ENCODE results near the gene SPATA13. TPM values are rescaled to one million over a fixed set of nuclear protein-coding genes. Genes with fewer than 3 reads are reported as not detected.
"Not testable (repeated sequence)": the region's sequence is repeated elsewhere in the genome, so short reads cannot be mapped to it uniquely, and the experiment has no call there.

Gene SPATA13
- total RNA-seq, 1 experiment from 2014 or later, result 28.7 TPM

DNA sequence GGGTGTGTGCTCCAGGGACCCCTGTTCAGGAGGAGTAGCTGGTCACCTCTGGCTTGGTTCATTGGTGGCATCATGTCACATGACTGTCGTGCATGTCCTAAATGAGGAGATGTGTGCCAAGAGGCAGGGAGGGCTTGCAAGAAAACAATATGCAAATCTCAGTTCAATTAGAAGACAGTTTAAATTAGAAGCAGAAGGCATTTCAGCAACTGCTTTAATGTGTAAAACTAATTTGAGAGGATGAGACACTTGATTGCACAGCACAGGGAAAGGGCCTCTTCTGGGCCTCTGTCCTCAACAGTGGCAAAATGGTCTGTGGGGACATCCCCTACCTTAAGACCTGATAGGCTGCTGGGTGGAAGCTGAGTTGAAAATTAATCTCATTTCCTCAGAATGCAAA lies 54.6 kb downstream of the SPATA13 start:
- H3K4me1 ChIP-seq (replicated peaks; ENCODE audit: insufficient read depth), result peaks cover 24% of the 10 kb centered on the region
- peaks cover 17% of the 10 kb centered on the region for H3F3A ChIP-seq (ENCODE audit: insufficient read depth, low read depth)
- peaks cover 13% of the 10 kb centered on the region; the same call in 1 of the 2 replicates for H3K79me2 ChIP-seq (ENCODE audit: low read depth)
- BruUV-seq (replicated peaks), result no TSS peak
- no peak overlapping the region for H2AFZ ChIP-seq
- POLR2A ChIA-PET (ENCODE audit: unreplicated experiment), result interaction anchor here (0.6 kb wide), 1 partner anchor 278 kb away, joined by 5 read pairs; no protein-coding TSS in a partner anchor
- H3K36me3 ChIP-seq (ENCODE audit: low read depth), result no peaks in the 10 kb centered on the region; the same call in 1 of the 2 replicates
- TF ChIP-seq, protein P1, sequence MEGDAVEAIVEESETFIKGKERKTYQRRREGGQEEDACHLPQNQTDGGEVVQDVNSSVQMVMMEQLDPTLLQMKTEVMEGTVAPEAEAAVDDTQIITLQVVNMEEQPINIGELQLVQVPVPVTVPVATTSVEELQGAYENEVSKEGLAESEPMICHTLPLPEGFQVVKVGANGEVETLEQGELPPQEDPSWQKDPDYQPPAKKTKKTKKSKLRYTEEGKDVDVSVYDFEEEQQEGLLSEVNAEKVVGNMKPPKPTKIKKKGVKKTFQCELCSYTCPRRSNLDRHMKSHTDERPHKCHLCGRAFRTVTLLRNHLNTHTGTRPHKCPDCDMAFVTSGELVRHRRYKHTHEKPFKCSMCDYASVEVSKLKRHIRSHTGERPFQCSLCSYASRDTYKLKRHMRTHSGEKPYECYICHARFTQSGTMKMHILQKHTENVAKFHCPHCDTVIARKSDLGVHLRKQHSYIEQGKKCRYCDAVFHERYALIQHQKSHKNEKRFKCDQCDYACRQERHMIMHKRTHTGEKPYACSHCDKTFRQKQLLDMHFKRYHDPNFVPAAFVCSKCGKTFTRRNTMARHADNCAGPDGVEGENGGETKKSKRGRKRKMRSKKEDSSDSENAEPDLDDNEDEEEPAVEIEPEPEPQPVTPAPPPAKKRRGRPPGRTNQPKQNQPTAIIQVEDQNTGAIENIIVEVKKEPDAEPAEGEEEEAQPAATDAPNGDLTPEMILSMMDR (conservative IDR thresholded peaks at IDR 0.05), result no peak
- no peak for TF ChIP-seq EZH2 (IDR thresholded peaks at IDR 0.05; ENCODE audit: low read depth)
- no peaks in the 10 kb centered on the region; the same call in 1 of the 2 replicates for H4K20me1 ChIP-seq (ENCODE audit: insufficient read depth)
- no peaks in the 10 kb centered on the region for H3K9me3 ChIP-seq (ENCODE audit: insufficient read depth, low read depth)
- CTCF ChIA-PET, result no interaction called here
- H3K27me3 ChIP-seq (ENCODE audit: insufficient read depth, low read depth), result no peaks in the 10 kb centered on the region
- H3K9me2 ChIP-seq (ENCODE audit: insufficient read depth), result no peaks in the 10 kb centered on the region
- H3K4me3 ChIP-seq, result no peak overlapping the region
- H3K27ac ChIP-seq, result no peak overlapping the region
- intact Hi-C loops (cut with micrococcal nuclease; ENCODE audit: unreplicated experiment), result no loop called here
- DNase-seq, result no peak
- H3K4me2 ChIP-seq, result no peak overlapping the region

DNA sequence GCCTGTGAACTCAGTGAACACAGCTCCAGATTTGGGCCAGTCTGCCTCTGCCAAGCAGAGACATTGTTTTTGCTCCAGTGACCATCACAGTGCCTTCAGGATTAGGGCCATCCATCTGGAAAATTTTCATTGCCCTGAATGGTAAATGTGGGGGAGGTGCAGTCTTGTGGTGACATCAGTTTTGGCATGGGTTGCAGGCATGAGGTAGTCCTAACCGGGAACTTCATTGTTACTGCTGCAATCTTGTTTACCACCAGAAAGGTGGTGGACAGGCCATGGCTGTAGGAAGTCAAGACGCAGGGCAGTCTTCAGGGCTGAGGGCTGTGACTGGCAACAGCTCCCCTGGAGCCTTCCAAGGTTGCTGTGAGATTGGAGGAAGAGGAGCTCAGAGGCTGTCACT lies 55.2 kb downstream of the SPATA13 start:
- Histone ChIP-seq H3K36me3 (ENCODE audit: low read depth) (no peaks in the 10 kb centered on the region; the same call in 1 of the 2 replicates), H3K4me2 (no peak overlapping the region), H3K4me3 (no peak overlapping the region), H3K9me2 (ENCODE audit: insufficient read depth) (no peaks in the 10 kb centered on the region), H3K27me3 (ENCODE audit: insufficient read depth, low read depth) (no peaks in the 10 kb centered on the region), H3K9me3 (ENCODE audit: insufficient read depth, low read depth) (no peaks in the 10 kb centered on the region), H3K79me2 (ENCODE audit: low read depth) (peaks cover 12% of the 10 kb centered on the region; the same call in 1 of the 2 replicates), H3F3A (ENCODE audit: insufficient read depth, low read depth) (peaks cover 17% of the 10 kb centered on the region), H2AFZ (no peak overlapping the region), H3K27ac (no peak overlapping the region), H4K20me1 (ENCODE audit: insufficient read depth) (no peaks in the 10 kb centered on the region; the same call in 1 of the 2 replicates), H3K4me1 (replicated peaks; ENCODE audit: insufficient read depth) (peaks cover 30% of the 10 kb centered on the region)
- BruUV-seq (replicated peaks), result no TSS peak
- ChIA-PET POLR2A (ENCODE audit: unreplicated experiment) (no interaction called here), CTCF (no interaction called here)
- intact Hi-C loops (cut with micrococcal nuclease; ENCODE audit: unreplicated experiment), result no loop called here
- TF ChIP-seq, protein P1 (conservative IDR thresholded peaks at IDR 0.05), result no peak
- TF ChIP-seq EZH2 (IDR thresholded peaks at IDR 0.05; ENCODE audit: low read depth), result no peak
- no peak for DNase-seq

DNA sequence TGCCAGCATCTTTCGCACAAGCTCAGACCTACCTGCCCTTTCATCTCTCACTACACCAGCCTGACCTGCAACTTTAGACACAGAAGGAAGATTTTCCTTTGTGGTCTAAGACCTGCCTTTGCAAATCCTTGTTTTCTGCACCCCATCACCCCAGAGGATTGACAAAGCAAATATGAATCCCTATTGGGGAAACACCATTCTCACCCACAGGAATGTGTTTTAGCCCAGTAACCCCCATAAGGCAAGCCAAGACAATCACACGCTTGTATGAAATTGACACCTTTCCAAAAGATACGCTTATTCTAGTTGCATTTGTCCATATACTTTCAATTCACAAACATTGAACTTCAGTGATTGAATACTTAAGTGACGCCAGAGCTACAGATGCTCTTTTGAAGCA lies 55.7 kb downstream of the SPATA13 start:
- peaks cover 35% of the 10 kb centered on the region for H3K4me1 ChIP-seq (replicated peaks; ENCODE audit: insufficient read depth)
- ChIA-PET CTCF (no interaction called here), POLR2A (ENCODE audit: unreplicated experiment) (no interaction called here)
- no peak for TF ChIP-seq EZH2 (IDR thresholded peaks at IDR 0.05; ENCODE audit: low read depth)
- TF ChIP-seq, protein P1 (conservative IDR thresholded peaks at IDR 0.05), result no peak
- H3K4me3 ChIP-seq, result no peak overlapping the region
- peaks cover 17% of the 10 kb centered on the region for H3F3A ChIP-seq (ENCODE audit: insufficient read depth, low read depth)
- H3K36me3 ChIP-seq (ENCODE audit: low read depth), result no peaks in the 10 kb centered on the region; the same call in 1 of the 2 replicates
- H2AFZ ChIP-seq, result no peak overlapping the region
- intact Hi-C loops (cut with micrococcal nuclease; ENCODE audit: unreplicated experiment), result no loop called here
- H4K20me1 ChIP-seq (ENCODE audit: insufficient read depth), result no peaks in the 10 kb centered on the region; the same call in 1 of the 2 replicates
- no peak overlapping the region for H3K4me2 ChIP-seq
- H3K9me2 ChIP-seq (ENCODE audit: insufficient read depth), result no peaks in the 10 kb centered on the region
- no peaks in the 10 kb centered on the region for H3K9me3 ChIP-seq (ENCODE audit: insufficient read depth, low read depth)
- H3K79me2 ChIP-seq (ENCODE audit: low read depth), result peaks cover 15% of the 10 kb centered on the region; the same call in 1 of the 2 replicates
- DNase-seq, result no peak
- no peak overlapping the region for H3K27ac ChIP-seq
- BruUV-seq (replicated peaks), result no TSS peak
- H3K27me3 ChIP-seq (ENCODE audit: insufficient read depth, low read depth), result no peaks in the 10 kb centered on the region

DNA sequence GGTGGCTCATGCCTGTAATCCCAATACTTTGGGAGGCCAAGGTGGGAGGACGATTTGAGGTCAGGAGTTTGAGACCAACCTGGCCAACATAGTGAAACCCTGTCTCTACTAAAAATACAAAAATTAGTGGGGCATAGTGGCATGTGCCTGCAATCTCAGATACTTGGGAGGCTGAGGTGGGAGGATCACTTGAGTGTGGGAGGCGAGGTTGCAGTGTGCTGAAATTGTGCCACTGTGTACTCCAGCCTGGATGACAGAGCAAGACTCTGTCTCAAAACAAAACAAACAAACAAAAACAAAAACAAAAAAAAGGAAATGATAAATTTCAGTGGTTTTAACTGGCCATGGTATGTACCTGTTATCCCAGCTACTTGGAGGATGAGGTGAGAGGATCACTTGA lies 56.3 kb downstream of the SPATA13 start:
- H3K36me3 ChIP-seq (ENCODE audit: low read depth); BruUV-seq (replicated peaks); H3K27me3 ChIP-seq (ENCODE audit: insufficient read depth, low read depth); H3K4me3 ChIP-seq; intact Hi-C loops (cut with micrococcal nuclease; ENCODE audit: unreplicated experiment); H4K20me1 ChIP-seq (ENCODE audit: insufficient read depth); H2AFZ ChIP-seq; H3K4me2 ChIP-seq; POLR2A ChIA-PET (ENCODE audit: unreplicated experiment); H3K9me3 ChIP-seq (ENCODE audit: insufficient read depth, low read depth); H3K9me2 ChIP-seq (ENCODE audit: insufficient read depth); DNase-seq: not testable (repeated sequence)
- H3K27ac ChIP-seq, result peak overlapping the region; percentile 25; the same call in 1 of the 2 replicates
- peaks cover 18% of the 10 kb centered on the region; the same call in 1 of the 2 replicates for H3K79me2 ChIP-seq (ENCODE audit: low read depth)
- H3F3A ChIP-seq (ENCODE audit: insufficient read depth, low read depth), result peaks cover 17% of the 10 kb centered on the region
- peaks cover 39% of the 10 kb centered on the region for H3K4me1 ChIP-seq (replicated peaks; ENCODE audit: insufficient read depth)
- CTCF ChIA-PET, result interaction anchor here (1.1 kb wide), 1 partner anchor 164 kb away, joined by 3 read pairs; no protein-coding TSS in a partner anchor

All from PC-9 (cell line).